ENCODE data around the gene DUSP2. TPM values are rescaled to one million over a fixed set of nuclear protein-coding genes. Genes with fewer than 3 reads are reported as not detected.

The DUSP2 gene
- total RNA-seq, 3 donors from 2014 or later, result 1.9 to 57.5 (median 12.8) TPM

- Histone ChIP-seq H3K36me3 (no peaks in the 10 kb centered on the region), H3K9me3 (no peaks in the 10 kb centered on the region), H3K4me1 (peaks cover 3 to 12% of the 10 kb centered on the region in 2 donors), H3K27me3 (peaks cover 0 to 4% of the 10 kb centered on the region in 2 donors), H3K27ac (no peak overlapping the region), H3K4me3 (peak overlapping the region; percentile 49 to 91 (median 56))
- DNase-seq (ENCODE audit: low spot score in 2 of 2), result no peak
- TF ChIP-seq POLR2AphosphoS5 (IDR thresholded peaks at IDR 0.05) (no peak), POLR2A (IDR thresholded peaks at IDR 0.05) (no peak)
- TF ChIP-seq, protein P1, sequence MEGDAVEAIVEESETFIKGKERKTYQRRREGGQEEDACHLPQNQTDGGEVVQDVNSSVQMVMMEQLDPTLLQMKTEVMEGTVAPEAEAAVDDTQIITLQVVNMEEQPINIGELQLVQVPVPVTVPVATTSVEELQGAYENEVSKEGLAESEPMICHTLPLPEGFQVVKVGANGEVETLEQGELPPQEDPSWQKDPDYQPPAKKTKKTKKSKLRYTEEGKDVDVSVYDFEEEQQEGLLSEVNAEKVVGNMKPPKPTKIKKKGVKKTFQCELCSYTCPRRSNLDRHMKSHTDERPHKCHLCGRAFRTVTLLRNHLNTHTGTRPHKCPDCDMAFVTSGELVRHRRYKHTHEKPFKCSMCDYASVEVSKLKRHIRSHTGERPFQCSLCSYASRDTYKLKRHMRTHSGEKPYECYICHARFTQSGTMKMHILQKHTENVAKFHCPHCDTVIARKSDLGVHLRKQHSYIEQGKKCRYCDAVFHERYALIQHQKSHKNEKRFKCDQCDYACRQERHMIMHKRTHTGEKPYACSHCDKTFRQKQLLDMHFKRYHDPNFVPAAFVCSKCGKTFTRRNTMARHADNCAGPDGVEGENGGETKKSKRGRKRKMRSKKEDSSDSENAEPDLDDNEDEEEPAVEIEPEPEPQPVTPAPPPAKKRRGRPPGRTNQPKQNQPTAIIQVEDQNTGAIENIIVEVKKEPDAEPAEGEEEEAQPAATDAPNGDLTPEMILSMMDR (IDR thresholded peaks at IDR 0.05), result no peak
- intact Hi-C loops (cut with DNase I; ENCODE audit: low total_unique reads), result loop anchor here (10.0 kb wide), 2 partner anchors 91 to 961 kb away; partner anchors contain the start of gene ZNF514
These were observed 29.4 kb downstream of the DUSP2 start for GRCh38 chr2:96115631-96116423.

DNA sequence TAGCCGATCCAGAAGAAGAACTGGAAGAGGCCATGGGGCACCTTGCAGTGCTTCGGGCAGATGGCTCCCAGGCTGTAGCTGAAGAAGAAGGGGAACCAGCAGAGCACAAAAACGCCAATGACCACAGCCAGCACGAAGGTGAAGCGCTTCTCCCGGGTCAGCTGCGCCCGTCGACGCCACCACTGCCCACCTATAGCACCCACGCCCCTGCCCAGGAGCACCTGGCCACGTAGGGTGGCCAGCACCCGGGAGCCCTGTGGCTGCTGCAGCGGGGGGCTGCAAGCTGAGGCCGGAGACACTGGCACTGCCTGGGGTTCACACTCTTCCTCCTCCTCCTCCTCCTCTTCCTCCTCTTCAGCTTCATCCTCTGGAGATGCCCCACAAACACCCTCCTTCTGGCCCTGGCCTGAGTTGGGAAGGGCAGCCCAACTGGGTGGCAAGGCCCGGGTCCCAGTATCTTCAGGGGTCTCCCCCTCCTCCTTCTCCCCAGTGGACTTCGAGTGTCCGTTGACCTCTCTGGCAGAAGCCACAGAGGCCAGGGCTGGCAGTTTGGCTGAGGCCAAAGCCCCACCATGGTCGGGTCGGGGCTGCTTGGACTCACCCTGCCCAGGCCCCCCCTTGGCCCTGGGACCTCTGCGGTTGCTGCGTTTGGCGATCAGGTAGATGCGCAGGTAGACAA, 30.2 kb downstream of the DUSP2 start:
- Histone ChIP-seq H3K27ac (no peak overlapping the region), H3K36me3 (no peaks in the 10 kb centered on the region), H3K27me3 (peaks cover 0 to 4% of the 10 kb centered on the region in 2 donors), H3K4me1 (peaks cover 3 to 12% of the 10 kb centered on the region in 2 donors), H3K9me3 (no peaks in the 10 kb centered on the region), H3K4me3 (peak overlapping the region in 2 of 3 donors; percentile 8 to 91)
- intact Hi-C loops (cut with DNase I; ENCODE audit: low total_unique reads), result loop anchor here (10.0 kb wide), 2 partner anchors 90 to 960 kb away; partner anchors contain the start of gene ZNF514
- DNase-seq (ENCODE audit: low spot score in 2 of 2), result no peak
- TF ChIP-seq POLR2A (IDR thresholded peaks at IDR 0.05) (no peak), POLR2AphosphoS5 (IDR thresholded peaks at IDR 0.05) (no peak)
- TF ChIP-seq, protein P1 (IDR thresholded peaks at IDR 0.05), result no peak

- H3K4me3 ChIP-seq, result no peak overlapping the region
- peaks cover 3 to 12% of the 10 kb centered on the region in 2 donors for H3K4me1 ChIP-seq
- no peak for TF ChIP-seq POLR2AphosphoS5 (IDR thresholded peaks at IDR 0.05)
- no peak for TF ChIP-seq POLR2A (IDR thresholded peaks at IDR 0.05)
- TF ChIP-seq, protein P1 (IDR thresholded peaks at IDR 0.05), result no peak
- no peak for DNase-seq (ENCODE audit: low spot score in 2 of 2)
- H3K36me3 ChIP-seq, result no peaks in the 10 kb centered on the region
- no peaks in the 10 kb centered on the region for H3K9me3 ChIP-seq
- H3K27me3 ChIP-seq, result peaks cover 0 to 4% of the 10 kb centered on the region in 2 donors
- intact Hi-C loops (cut with DNase I; ENCODE audit: low total_unique reads), result loop anchor here (10.0 kb wide), 2 partner anchors 90 to 960 kb away; partner anchors contain the start of gene ZNF514
- H3K27ac ChIP-seq, result no peak overlapping the region
These were observed 30.7 kb downstream of the DUSP2 start for GRCh38 chr2:96114546-96114902.

GRCh38 chr2:96113951-96114350, 31.3 kb downstream of the DUSP2 start:
- Histone ChIP-seq H3K4me1 (peaks cover 3 to 12% of the 10 kb centered on the region in 2 donors), H3K4me3 (no peak overlapping the region), H3K9me3 (no peaks in the 10 kb centered on the region), H3K36me3 (no peaks in the 10 kb centered on the region), H3K27me3 (peaks cover 0 to 4% of the 10 kb centered on the region in 2 donors), H3K27ac (no peak overlapping the region)
- intact Hi-C loops (cut with DNase I; ENCODE audit: low total_unique reads), result loop anchor here (10.0 kb wide), 2 partner anchors 89 to 959 kb away; partner anchors contain the start of gene ZNF514
- DNase-seq (ENCODE audit: low spot score in 2 of 2), result no peak
- TF ChIP-seq, protein P1 (IDR thresholded peaks at IDR 0.05), result no peak
- TF ChIP-seq POLR2A (IDR thresholded peaks at IDR 0.05) (no peak), POLR2AphosphoS5 (IDR thresholded peaks at IDR 0.05) (no peak)

- peaks cover 3 to 9% of the 10 kb centered on the region in 2 donors for H3K4me1 ChIP-seq
- no peaks in the 10 kb centered on the region for H3K9me3 ChIP-seq
- H3K27ac ChIP-seq, result no peak overlapping the region
- intact Hi-C loops (cut with DNase I; ENCODE audit: low total_unique reads), result loop anchor here (10.0 kb wide), 2 partner anchors 89 to 959 kb away; partner anchors contain the start of gene ZNF514
- no peak for DNase-seq (ENCODE audit: low spot score in 2 of 2)
- H3K4me3 ChIP-seq, result no peak overlapping the region
- peaks cover 0 to 4% of the 10 kb centered on the region in 2 donors for H3K27me3 ChIP-seq
- H3K36me3 ChIP-seq, result no peaks in the 10 kb centered on the region
- TF ChIP-seq POLR2AphosphoS5 (IDR thresholded peaks at IDR 0.05), result no peak
These were observed 31.9 kb downstream of the DUSP2 start for GRCh38 chr2:96113367-96113677.
